CD4-positive, alpha-beta T cell (primary cell): ENCODE measurements around the gene ABHD16A. TPM values are rescaled to one million over a fixed set of nuclear protein-coding genes. Genes with fewer than 3 reads are reported as not detected.

Experiments
- ATAC-seq: fragments of 200-7000 bp; cut with Tn5 transposase; one replicate; pipeline ENCODE4 v1.10.0; 2022; ENCODE audit warnings: mild to moderate bottlenecking; ENCODE audit not compliant: poor library complexity
- CTCF ChIA-PET: fragments of 350-600 bp; sonication (Branson Sonifier 250); formaldehyde crosslinking; loops from one replicate; lab custom pipeline; 2021; ENCODE audit warnings: antibody characterized with exemption, inconsistent platforms; lab: Charles Lee
- POLR2A ChIA-PET: fragments of 350-600 bp; sonication (Branson Sonifier 250); formaldehyde crosslinking; loops from one replicate; lab custom pipeline; 2021; ENCODE audit warnings: antibody characterized with exemption, inconsistent platforms; lab: Charles Lee
- DNase-seq, 14 experiments: peaks; one replicate each; pipeline ENCODE4 v3.0.0-alpha.2; 2013 to 2020; ENCODE audit warnings: mixed read lengths in 2 of 14
- H3K27ac ChIP-seq, 2 donors: one replicate each; pipeline versions ENCODE4 v1.5.1 to v1.7.0; 2013; ENCODE audit warnings: low read length in 2 of 2, low read depth in 1 of 2, mild to moderate bottlenecking in 1 of 2
- H3K27me3 ChIP-seq, 2 experiments: 1 replicate in 1 of 2; 2 replicates in 1 of 2; pipeline versions ENCODE4 v1.6.1 to v1.7.0; 2013; ENCODE audit warnings: low read length in 2 of 2, control low read depth in 1 of 2, mild to moderate bottlenecking in 1 of 2, moderate library complexity in 1 of 2; ENCODE audit not compliant: insufficient read depth in 2 of 2, control insufficient read depth in 1 of 2
- H3K36me3 ChIP-seq: one replicate; pipeline ENCODE4 v1.6.1; 2013; ENCODE audit warnings: low read length, control low read depth; ENCODE audit not compliant: insufficient read depth
- H3K4me1 ChIP-seq: one replicate; pipeline ENCODE4 v1.6.1; 2013; ENCODE audit warnings: low read length, control low read depth; ENCODE audit not compliant: insufficient read depth
- H3K4me3 ChIP-seq: one replicate; pipeline ENCODE4 v1.5.1; 2013; ENCODE audit warnings: mild to moderate bottlenecking, low read length, moderate library complexity
- H3K9me3 ChIP-seq, 2 experiments: 1 replicate in 1 of 2; 2 replicates in 1 of 2; pipeline versions ENCODE4 v1.6.1 to v1.7.0; 2013; ENCODE audit warnings: low read length in 2 of 2, mild to moderate bottlenecking in 2 of 2, control low read depth in 1 of 2, moderate library complexity in 1 of 2; ENCODE audit not compliant: control insufficient read depth in 1 of 2, insufficient read depth in 1 of 2
- H3K27ac Mint-ChIP-seq: one replicate; pipeline ENCODE4 v1.8.0; 2020; ENCODE audit warnings: mixed read lengths
- H3K27me3 Mint-ChIP-seq: one replicate; pipeline ENCODE4 v1.8.0; 2021; ENCODE audit warnings: mixed read lengths
- H3K36me3 Mint-ChIP-seq: one replicate; pipeline ENCODE4 v1.8.0; 2021; ENCODE audit warnings: low read depth, mixed read lengths
- H3K4me1 Mint-ChIP-seq: one replicate; pipeline ENCODE4 v1.8.0; 2021; ENCODE audit warnings: low read depth, mixed read lengths
- H3K4me3 Mint-ChIP-seq: one replicate; pipeline ENCODE4 v1.8.0; 2020; ENCODE audit warnings: mild to moderate bottlenecking, mixed read lengths
- H3K9me3 Mint-ChIP-seq: one replicate; pipeline ENCODE4 v1.8.0; 2020; ENCODE audit warnings: mixed read lengths
- intact Hi-C, 2 experiments: fragments of 100-400 bp; cut with DNase I in 1 of 2; cut with micrococcal nuclease in 1 of 2; formaldehyde crosslinking; loops; one replicate each; pipeline versions ENCODE4 v1.15.1 to v1.9.0; 2023 to 2025; cut with DNase I, micrococcal nuclease
- total RNA-seq, 174 experiments: library from RNA in 2 of 174; stranded (reverse) in 2 of 174; gene quantifications; one replicate each; pipeline ENCODE4 v1.2.3 and lab custom pipeline; 2021 to 2026
- TF ChIP-seq, protein P1 (sequence below): fragments of 200-600 bp; IDR thresholded peaks from one replicate; pipeline ENCODE4 v1.8.0; 2022; ENCODE audit warnings: antibody characterized with exemption, mild to moderate bottlenecking

ABHD16A gene
- total RNA-seq, 2 experiments from 2014 or later, result 52.3 to 59.3 TPM

DNA sequence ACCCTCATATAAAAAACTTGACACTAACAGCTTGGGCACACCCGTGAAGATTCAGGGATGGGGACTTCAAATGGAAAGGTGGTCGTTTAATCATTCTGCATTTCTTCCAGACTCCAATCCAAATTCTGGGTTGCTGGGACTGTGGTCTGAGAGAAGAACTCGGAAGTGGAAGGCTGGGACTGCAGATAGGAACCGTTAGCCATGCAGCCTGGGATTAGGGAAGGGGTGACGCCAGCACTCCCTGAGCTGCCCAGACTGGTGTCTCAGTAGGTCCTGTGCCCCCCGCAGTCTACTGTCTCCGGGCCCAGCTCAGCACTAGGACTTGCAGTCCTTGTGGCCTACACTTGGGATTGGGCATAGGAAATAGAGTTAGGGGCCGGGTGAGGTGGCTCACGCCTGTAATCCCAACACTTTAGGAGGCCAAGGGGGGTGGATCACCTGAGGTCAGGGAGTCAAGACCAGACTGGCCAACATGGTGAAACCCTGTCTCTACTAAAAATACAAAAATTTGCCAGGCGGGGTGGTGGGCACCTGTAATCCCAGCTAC is 33.7 kb upstream of the ABHD16A start:
- Histone ChIP-seq H3K27me3 (no peaks in the 10 kb centered on the region), H3K4me3 (peak overlapping the region; percentile 75), H3K36me3 (peaks cover 24% of the 10 kb centered on the region), H3K4me1 (peaks cover 76% of the 10 kb centered on the region), H3K27ac (peak overlapping the region; percentile 89 to 90), H3K9me3 (no peaks in the 10 kb centered on the region)
- DNase-seq (peak in 3 of 14 experiments; percentile 7 to 29 (median 24)), ATAC-seq (no peak)
- H3K4me3 Mint-ChIP-seq, result peak overlapping the region; percentile 90
- TF ChIP-seq, protein P1, sequence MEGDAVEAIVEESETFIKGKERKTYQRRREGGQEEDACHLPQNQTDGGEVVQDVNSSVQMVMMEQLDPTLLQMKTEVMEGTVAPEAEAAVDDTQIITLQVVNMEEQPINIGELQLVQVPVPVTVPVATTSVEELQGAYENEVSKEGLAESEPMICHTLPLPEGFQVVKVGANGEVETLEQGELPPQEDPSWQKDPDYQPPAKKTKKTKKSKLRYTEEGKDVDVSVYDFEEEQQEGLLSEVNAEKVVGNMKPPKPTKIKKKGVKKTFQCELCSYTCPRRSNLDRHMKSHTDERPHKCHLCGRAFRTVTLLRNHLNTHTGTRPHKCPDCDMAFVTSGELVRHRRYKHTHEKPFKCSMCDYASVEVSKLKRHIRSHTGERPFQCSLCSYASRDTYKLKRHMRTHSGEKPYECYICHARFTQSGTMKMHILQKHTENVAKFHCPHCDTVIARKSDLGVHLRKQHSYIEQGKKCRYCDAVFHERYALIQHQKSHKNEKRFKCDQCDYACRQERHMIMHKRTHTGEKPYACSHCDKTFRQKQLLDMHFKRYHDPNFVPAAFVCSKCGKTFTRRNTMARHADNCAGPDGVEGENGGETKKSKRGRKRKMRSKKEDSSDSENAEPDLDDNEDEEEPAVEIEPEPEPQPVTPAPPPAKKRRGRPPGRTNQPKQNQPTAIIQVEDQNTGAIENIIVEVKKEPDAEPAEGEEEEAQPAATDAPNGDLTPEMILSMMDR, result no peak
- CTCF ChIA-PET, result interaction anchor here (0.9 to 4.3 kb wide), 6 partner anchors 9 to 93 kb away, joined by 3 to 41 read pairs (median 8); partner anchors contain the start of genes DDAH2, LSM2 and VARS1
- H3K9me3 Mint-ChIP-seq, result no peaks in the 10 kb centered on the region
- H3K27me3 Mint-ChIP-seq, result no peaks in the 10 kb centered on the region
- H3K27ac Mint-ChIP-seq, result peak overlapping the region; percentile 85
- H3K4me1 Mint-ChIP-seq, result peaks cover 85% of the 10 kb centered on the region
- intact Hi-C loops, result loop anchor here in 1 of 2 experiments (5.0 kb wide), 2 partner anchors 35 to 80 kb away; partner anchors contain the start of genes ABHD16A, HSPA1A and HSPA1L
- POLR2A ChIA-PET, result interaction anchor here (0.7 to 2.8 kb wide), 10 partner anchors 33 to 96 kb away, joined by 3 to 15 read pairs (median 5); partner anchors contain the start of genes HSPA1A, HSPA1B, HSPA1L and LSM2
- H3K36me3 Mint-ChIP-seq, result peaks cover 50% of the 10 kb centered on the region

DNA sequence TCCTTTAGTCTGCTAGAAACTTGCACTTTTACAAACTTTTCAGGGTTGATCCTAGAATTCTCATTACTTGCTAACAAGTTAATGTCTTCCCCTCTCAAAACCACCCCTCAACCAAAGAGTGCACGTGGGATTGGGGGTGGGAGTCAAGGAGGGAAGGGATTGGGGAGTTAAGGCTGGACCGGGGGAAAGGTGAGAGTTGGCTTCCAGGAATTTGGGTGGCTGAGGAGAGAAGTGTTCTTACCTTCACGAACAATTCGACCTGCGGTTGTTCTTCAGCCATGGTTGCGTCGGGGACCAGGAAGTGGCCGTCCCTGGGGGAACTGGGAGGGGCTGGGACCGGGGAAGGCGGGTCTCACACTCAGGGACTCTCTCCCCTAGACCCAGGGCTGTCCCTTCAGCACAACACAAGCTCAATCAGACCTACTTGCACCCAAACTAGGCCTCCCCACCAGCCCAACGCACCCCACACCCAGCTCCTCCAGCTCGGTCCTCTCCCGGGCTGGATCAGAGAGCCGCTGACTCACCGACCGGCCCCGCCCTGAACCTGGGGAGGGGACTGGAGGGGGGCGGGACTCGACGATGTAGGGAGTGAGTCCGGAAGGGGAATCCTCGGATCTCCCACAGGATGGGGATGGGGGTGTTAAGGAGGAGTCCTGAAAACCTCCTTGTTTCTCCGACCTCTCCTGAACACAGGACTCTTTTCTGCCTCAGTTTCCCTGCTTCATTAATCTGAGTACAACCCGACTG is 33.1 kb upstream of the ABHD16A start, which contains the start of gene CLIC1:
TSS of gene CLIC1 (minus strand) at position 510 of the 747 bp plus-strand sequence. CDS start at position 280, 230 bp downstream.
- Histone ChIP-seq H3K4me1 (peaks cover 76% of the 10 kb centered on the region), H3K4me3 (peak within 1 kb of the TSS; percentile 75), H3K27me3 (no peaks in the 10 kb centered on the region), H3K27ac (peak within 1 kb of the TSS; percentile 89 to 90), H3K36me3 (peaks cover 29% of the 10 kb centered on the region), H3K9me3 (no peaks in the 10 kb centered on the region)
- intact Hi-C loops, result loop anchor here in 1 of 2 experiments (5.0 kb wide), 2 partner anchors 34 to 81 kb away; partner anchors contain the start of genes ABHD16A, HSPA1A and HSPA1L
- no peaks in the 10 kb centered on the region for H3K27me3 Mint-ChIP-seq
- H3K4me3 Mint-ChIP-seq, result peak within 1 kb of the TSS; percentile 90
- TF ChIP-seq, protein P1, result no peak
- peaks cover 84% of the 10 kb centered on the region for H3K4me1 Mint-ChIP-seq
- ChIA-PET POLR2A (interaction anchor here (0.6 to 2.8 kb wide), 12 partner anchors 33 to 1236 kb away, joined by 3 to 15 read pairs (median 4); partner anchors contain the start of genes HSPA1A, HSPA1B, HSPA1L and LSM2), CTCF (interaction anchor here (1.3 to 2.9 kb wide), 4 partner anchors 55 to 94 kb away, joined by 7 to 12 read pairs (median 8); partner anchors contain the start of genes LSM2 and VARS1)
- no peaks in the 10 kb centered on the region for H3K9me3 Mint-ChIP-seq
- ATAC-seq, result peak; percentile 19
- peaks cover 57% of the 10 kb centered on the region for H3K36me3 Mint-ChIP-seq
- DNase-seq, result peak; percentile 30 to 82 (median 70)
- H3K27ac Mint-ChIP-seq, result peak within 1 kb of the TSS; percentile 85

DNA sequence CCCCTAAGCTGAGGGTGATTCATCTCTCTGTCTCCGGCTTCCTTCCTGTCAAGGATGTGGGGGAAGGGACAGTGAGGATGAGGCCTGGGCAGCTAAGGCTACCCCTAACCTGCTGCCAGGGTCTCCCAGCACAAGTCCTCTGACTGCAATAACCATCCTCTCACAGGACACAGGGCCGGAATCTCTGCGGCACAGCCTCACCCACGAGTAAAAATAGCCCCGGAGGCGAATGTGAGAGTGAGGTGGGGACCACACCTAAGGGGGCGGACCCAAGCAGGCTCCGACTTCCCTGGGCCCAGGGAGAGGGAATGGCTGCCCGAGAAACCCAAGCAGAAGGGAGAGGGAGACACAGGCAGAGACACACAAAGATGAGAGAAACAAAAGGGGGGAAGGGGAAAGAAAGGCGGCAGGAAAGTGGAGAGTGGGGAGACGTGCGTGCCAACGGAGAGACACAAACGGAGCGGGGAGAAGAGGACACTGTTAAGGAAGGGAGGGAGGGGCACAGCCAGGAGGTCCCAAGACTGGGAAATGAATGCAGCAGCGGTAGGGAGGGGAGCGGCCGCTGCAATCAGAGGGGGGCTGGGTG is 31.8 kb upstream of the ABHD16A start:
- Mint-ChIP-seq H3K4me1 (peaks cover 87% of the 10 kb centered on the region), H3K27me3 (no peaks in the 10 kb centered on the region), H3K36me3 (peaks cover 63% of the 10 kb centered on the region), H3K4me3 (peak overlapping the region; percentile 90), H3K9me3 (no peaks in the 10 kb centered on the region), H3K27ac (peak overlapping the region; percentile 85)
- ChIA-PET CTCF (interaction anchor here (2.0 kb wide), 1 partner anchor 35 kb away, joined by 4 read pairs; no protein-coding TSS in a partner anchor), POLR2A (interaction anchor here (0.5 to 1.9 kb wide), 6 partner anchors 63 to 1120 kb away, joined by 3 to 12 read pairs (median 4); partner anchors contain the start of genes HSPA1A, HSPA1B and HSPA1L)
- H3K4me1 ChIP-seq, result peaks cover 73% of the 10 kb centered on the region
- DNase-seq (peak in 11 of 14 experiments; percentile 35 to 87 (median 52)), ATAC-seq (peak; percentile 25)
- TF ChIP-seq, protein P1, result no peak
- H3K9me3 ChIP-seq, result no peaks in the 10 kb centered on the region
- no peaks in the 10 kb centered on the region for H3K27me3 ChIP-seq
- H3K36me3 ChIP-seq, result peaks cover 39% of the 10 kb centered on the region
- peak overlapping the region; percentile 75 for H3K4me3 ChIP-seq
- intact Hi-C loops, result loop anchor here in 1 of 2 experiments (5.0 kb wide), 2 partner anchors 33 to 82 kb away; partner anchors contain the start of genes ABHD16A, HSPA1A and HSPA1L
- peak overlapping the region; percentile 89 to 90 for H3K27ac ChIP-seq
